NCI-H82 treated with DMSO at 0.1 percent for 48 hours (cell line): ENCODE measurements around the gene SCP2D1.

Experiments used
- DNase-seq: peaks from one replicate; lab custom pipeline; 2025; ENCODE audit not compliant: unreplicated experiment; lab: John Stamatoyannopoulos, UW

Gene SCP2D1

DNA sequence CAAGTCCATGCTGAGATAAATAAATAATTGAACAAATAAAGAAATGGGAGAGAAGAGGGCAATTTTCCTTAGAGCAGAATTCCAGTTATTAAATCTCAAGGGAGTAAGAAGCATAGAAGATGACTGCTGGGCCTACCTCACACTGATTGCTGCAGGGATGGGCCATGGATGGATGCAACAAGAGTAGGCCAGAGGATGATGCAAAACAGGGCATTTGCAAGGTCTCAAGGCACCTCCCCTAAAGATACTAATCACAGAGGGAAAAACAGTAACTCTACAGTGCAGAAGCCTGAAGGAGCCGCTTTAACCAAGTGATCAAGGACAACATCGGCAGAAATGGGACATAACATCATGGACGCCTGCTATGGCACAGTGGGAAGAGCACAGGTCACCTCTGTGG is 1.7 kb upstream of the SCP2D1 start:
- no peak for DNase-seq

DNA sequence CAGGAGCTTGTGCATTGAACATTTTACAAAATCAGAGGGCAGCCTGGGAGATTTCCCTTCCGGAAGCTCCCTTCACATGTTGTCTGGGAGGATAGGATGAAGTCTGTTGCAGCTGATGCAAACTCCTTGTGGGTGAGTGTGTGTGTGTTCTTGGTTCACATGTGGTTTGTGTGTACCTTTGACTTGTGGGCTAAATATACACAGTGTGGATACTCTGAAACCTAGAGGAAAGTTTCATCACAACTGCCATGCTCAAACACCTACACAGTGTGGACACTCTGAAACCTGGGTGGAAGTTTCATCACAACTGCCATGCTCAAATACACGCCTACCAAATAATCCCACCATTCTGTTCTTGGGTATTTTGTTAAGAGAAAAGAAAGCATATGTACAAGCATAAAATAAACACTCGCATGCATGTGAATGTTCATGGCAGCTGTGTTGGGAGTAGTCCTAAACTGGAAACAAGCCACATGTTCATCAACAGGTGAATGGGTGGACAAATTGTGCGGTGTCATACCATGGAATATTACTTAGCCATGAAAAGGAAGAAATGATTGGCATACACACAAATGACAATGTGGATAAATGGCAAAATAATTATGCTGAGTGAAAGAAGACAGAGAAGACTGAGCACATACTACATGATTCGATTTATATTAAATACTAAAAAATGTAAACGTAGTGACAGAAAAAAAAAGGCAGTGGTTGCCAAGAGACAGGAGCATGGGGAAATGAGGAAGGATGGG is 1.8 kb downstream of the SCP2D1 start:
- DNase-seq = no peak

GRCh38 chr20:18822832-18823231 is 9.2 kb downstream of the SCP2D1 start:
- DNase-seq = no peak

GRCh38 chr20:18831830-18832499 is 18.4 kb downstream of the SCP2D1 start:
- no peak for DNase-seq

DNA sequence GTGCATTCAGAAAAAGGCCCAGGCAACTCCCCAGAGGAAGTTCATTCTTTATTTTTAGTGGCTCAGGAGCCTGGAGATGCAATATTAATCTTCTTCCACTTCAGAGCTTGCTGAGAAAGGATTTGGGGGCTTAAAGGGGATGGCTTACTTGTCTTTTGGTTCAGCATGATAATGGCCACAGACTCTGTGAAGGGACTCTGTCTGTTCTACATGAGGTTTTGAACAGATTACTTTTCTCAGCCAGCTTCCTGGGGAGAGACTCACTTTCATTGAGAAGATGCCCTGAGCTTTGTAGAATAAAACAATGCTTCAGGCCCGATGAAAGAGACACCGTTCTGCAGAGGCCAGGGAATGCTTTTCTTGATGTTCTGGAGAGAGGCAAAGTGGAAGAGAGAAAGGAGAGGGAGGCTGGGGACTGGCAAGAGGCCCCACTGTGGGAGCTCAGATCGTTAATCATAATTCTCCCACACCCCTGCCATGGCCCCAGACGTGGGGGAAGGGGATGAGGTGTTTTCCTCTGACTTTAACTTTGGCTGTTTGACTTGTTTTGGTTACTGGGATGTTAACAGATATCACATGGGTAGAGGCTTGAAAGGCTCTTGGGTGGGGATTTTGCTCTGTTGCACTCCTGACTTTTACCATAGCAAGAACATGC is 19.1 kb downstream of the SCP2D1 start:
- peak; percentile 64 for DNase-seq

DNA sequence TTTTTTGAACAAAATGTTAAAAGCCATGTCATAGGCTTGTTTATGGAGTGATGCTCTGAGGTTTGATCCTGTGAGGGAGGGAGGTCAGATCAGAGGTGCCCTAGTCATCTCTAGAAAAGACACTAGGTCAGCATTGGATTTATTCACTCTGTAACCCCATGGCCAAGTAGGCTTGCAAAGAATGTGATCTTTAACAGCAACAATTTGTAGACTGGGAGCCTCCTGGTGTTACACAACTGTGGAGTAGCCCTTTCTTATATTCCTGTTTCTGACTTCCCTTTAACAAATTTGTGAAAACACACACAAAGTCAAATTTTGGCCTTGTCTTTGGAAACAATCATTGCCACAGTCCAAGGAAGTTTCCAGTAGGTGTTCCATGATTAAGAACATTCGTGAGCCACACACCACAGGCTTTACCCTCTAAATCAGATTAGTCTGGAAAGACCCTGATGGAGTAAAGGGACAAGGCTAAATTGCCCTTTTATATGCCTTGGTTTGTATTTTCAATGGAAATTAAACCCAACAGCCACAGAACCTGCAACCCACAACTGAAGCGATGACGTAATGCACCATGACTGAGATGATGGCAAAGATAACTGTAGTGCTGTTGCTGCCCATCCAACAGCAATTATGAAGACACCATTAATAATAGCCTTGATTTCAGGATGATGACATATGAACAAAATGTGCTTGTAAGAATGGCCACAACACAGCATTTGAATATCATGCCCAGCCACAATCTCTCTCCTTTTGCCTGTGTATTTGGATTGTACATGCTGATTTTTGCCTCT is 22.1 kb downstream of the SCP2D1 start:
- DNase-seq = no peak

DNA sequence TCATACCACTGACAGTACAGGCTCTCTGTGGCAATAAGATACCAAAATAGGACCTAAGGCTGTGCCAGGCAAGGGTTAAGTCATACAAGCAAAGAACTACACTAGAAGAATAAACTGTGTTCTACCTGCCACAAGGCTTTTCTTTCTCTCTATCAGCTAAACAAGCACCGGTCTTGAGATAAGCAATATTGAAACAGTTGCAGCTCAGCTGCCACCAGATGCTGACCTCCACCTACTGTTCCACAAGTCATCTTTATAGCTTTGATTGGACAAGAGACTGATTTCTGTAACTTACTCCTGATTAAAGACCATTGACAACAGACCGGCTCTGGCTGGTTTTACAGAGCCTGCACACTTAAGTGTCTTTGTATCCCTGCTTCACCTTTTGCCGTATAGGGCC is 24.1 kb downstream of the SCP2D1 start:
- no peak for DNase-seq

GRCh38 chr20:18839507-18840247 is 26.1 kb downstream of the SCP2D1 start:
- DNase-seq = no peak

- no peak for DNase-seq
These were observed 26.7 kb downstream of the SCP2D1 start for GRCh38 chr20:18840248-18840645.

GRCh38 chr20:18845017-18845416 is 31.4 kb downstream of the SCP2D1 start:
- no peak for DNase-seq

GRCh38 chr20:18847226-18847755 is 33.7 kb downstream of the SCP2D1 start:
- no peak for DNase-seq

DNA sequence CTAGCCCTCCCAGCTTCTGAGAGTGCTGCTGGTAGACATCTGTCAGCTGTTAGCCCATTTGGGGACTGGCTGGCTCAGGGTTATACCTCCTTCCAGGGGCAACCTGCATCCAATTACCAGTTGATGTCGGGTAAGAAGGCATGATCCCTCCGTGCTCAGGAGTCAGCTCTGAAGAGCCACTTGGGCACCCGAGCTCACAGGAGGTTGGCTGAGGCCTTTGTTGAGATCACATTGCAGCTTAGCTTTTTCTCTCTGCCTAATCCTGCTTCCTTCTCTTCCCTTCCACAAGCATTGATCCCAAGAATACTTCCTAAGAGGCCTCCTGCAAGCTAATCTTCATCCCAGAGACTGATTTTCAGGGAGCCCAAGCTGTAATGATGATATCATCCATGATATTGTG is 35.5 kb downstream of the SCP2D1 start:
- peak; percentile 56 for DNase-seq

DNA sequence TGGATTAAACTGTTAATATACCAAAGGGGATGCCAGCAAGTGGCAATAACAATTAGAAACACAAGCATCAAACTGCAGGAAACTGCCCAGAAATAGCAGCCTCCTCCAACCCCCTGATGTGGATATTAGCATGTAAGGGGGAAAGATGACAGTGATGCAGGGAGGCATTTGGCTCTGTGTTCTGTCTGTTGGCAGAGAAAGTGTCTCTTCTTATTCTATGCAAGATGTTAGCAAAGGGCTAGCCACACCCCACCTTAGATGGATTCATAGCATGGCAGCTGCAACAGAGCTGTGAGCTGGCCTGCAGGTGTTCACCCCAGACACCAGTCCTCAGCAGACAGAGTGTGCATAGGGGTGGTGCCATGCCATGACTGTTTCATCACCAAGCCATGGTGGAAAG is 38.0 kb downstream of the SCP2D1 start:
- no peak for DNase-seq

DNA sequence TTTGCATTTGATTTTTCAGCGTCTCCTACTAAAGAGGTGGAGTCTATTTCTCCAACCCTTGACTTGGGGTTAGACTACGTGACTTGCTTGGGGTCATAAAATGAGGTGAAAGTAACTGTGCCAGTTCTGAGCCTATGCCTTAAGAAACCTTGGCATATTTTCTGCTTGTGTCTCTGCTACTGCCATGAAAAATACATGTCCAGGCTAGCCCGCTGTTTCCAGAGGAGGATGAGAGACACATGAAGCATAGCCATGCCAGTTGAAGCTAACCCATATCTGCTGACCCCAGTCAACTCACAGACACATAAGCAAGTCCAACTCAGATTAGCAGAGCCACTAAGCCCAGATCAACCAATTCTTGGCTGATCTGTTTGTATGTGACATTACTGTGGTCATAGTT is 38.7 kb downstream of the SCP2D1 start:
- no peak for DNase-seq

GRCh38 chr20:18853216-18853615 is 39.6 kb downstream of the SCP2D1 start:
- DNase-seq = no peak

GRCh38 chr20:18853946-18854646 is 40.5 kb downstream of the SCP2D1 start:
- no peak for DNase-seq

DNA sequence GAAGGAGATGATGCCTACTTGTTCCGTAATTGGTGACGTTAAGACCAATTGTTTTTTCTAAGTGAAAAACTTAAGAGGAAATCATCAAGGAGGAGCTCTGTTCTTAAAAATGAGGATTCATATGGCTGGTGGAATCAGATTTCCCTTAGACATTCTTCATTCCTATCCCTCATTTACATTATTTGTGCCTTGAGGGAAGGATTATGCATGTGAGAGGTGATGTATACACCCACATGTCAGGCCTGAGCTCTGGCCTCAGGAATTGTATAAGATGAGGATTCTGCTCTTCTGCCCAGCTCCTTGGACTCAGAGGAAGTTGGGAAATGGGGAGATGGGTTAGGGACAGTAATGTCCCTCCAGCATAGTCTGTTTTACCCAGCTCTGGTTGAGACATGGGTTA is 42.3 kb downstream of the SCP2D1 start:
- DNase-seq = no peak

GRCh38 chr20:18856873-18857272 is 43.3 kb downstream of the SCP2D1 start:
- no peak for DNase-seq

- no peak for DNase-seq
These were observed 44.1 kb downstream of the SCP2D1 start for GRCh38 chr20:18857640-18858039.

DNA sequence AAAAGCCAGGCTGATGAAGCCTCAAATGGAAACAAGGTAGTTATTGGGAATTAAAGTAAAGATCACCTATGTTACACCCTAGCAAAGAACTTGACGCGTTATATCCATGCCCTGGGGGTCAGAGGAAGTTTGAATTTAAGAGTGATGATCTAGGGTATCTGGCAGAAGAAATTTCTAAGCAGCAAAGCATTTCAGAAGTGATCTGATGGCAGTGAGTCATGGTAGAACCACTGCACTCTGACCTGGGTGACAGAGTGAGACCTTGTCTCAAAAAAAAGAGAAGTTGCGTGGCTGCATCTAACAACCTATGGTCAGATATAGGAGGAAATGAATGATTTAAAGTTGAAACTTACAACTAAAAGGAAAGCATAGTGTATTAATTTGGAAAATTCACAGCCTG is 45.2 kb downstream of the SCP2D1 start:
- no peak for DNase-seq
